Bronchial epithelial cell (primary cell): ENCODE measurements around the gene FAM184A. TPM values are rescaled to one million over a fixed set of nuclear protein-coding genes. Genes with fewer than 3 reads are reported as not detected.

Experiments
- DNase-seq: peaks from one replicate; pipeline ENCODE4 v3.0.0-alpha.2; 2010; ENCODE audit warnings: low read depth
- FAIRE-seq: peaks from 2 replicates; lab custom pipeline; 2011; peaks lifted over from hg19 to GRCh38; lab: Jason Lieb, UNC
- H3K27me3 ChIP-seq: 2 replicates; pipeline ENCODE4 v1.5.1; 2011; ENCODE audit warnings: low read length; ENCODE audit not compliant: control insufficient read depth, insufficient read depth
- H3K36me3 ChIP-seq: 2 replicates; pipeline ENCODE4 v1.5.1; 2011; ENCODE audit warnings: low read length; ENCODE audit not compliant: control insufficient read depth, insufficient read depth
- H3K4me3 ChIP-seq: 2 replicates; pipeline ENCODE4 v1.5.1; 2011; ENCODE audit warnings: mild to moderate bottlenecking, low read depth, low read length, control low read depth
- total RNA-seq: library from RNA; depleted of rRNA; stranded (reverse); fragments of >200 nt; gene quantifications from 2 replicates; pipeline ENCODE4 v1.2.1, GENCODE V29; 2014
- TF ChIP-seq, protein P1 (sequence below): IDR thresholded peaks from 2 replicates; pipeline ENCODE4 v1.5.1; 2011; ENCODE audit warnings: mild to moderate bottlenecking, moderate library complexity, low read length, control low read depth, inconsistent platforms; ENCODE audit not compliant: insufficient read depth, severe bottlenecking

The FAM184A gene
- total RNA-seq, 1 donor from 2014 or later, result under 0.01 TPM

DNA sequence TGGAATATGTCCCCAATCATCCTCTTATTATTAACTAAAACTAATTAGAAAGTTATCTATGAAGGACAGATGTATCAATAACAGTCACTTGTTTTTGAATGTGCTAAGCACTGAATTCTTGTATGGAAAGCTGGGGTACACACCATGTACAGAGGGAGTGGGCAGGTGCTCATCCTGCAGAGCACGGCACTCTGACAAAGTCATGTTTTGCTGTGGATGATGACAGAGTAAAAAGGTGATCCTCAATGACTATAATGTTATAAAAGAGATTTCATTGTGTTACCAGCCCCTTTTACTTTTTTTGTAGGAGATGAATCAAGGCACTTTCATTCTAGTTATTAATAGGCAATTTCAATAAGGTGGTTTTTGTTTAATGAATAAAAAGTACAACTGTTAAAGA lies 92.2 kb downstream of the FAM184A start:
- Histone ChIP-seq H3K27me3 (no peaks in the 10 kb centered on the region), H3K36me3 (no peaks in the 10 kb centered on the region), H3K4me3 (no peak overlapping the region)
- TF ChIP-seq, protein P1, sequence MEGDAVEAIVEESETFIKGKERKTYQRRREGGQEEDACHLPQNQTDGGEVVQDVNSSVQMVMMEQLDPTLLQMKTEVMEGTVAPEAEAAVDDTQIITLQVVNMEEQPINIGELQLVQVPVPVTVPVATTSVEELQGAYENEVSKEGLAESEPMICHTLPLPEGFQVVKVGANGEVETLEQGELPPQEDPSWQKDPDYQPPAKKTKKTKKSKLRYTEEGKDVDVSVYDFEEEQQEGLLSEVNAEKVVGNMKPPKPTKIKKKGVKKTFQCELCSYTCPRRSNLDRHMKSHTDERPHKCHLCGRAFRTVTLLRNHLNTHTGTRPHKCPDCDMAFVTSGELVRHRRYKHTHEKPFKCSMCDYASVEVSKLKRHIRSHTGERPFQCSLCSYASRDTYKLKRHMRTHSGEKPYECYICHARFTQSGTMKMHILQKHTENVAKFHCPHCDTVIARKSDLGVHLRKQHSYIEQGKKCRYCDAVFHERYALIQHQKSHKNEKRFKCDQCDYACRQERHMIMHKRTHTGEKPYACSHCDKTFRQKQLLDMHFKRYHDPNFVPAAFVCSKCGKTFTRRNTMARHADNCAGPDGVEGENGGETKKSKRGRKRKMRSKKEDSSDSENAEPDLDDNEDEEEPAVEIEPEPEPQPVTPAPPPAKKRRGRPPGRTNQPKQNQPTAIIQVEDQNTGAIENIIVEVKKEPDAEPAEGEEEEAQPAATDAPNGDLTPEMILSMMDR, result no peak
- no peak for DNase-seq
- FAIRE-seq, result no peak

DNA sequence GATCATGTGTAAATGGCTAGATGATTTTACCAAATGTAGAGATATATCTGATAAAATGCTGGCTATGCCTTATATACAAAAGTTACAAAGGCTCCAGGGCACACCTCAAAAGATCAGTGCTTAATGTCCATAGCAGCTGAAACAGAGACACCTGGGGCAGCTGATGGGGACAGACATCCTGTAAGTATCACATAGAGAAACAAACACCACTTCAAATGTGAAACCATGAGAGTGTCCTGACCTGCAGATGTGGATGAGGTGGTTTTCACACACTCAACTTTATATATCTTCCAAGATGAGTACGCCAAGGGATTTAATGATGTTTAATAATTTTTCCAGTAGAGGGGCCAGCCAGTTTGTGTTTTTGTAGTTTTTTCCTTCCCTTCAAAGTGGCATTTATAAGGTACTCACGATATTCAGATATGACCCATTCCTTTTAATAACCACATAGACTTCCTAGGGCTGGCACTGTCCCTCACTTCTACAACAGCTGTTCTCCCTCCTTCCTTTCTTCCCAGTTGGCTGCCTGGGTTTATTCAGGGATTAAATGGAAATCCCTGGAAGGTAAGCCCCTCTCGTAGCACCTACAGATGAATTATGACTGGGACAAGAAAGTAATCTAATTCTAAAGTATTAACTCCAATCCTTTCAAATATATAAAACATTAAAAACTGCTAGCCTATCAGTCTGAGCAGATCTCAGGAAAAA lies 93.2 kb downstream of the FAM184A start:
- no peak overlapping the region for H3K4me3 ChIP-seq
- peak; percentile 47 for FAIRE-seq
- no peaks in the 10 kb centered on the region for H3K27me3 ChIP-seq
- H3K36me3 ChIP-seq, result no peaks in the 10 kb centered on the region
- TF ChIP-seq, protein P1, result no peak
- no peak for DNase-seq

DNA sequence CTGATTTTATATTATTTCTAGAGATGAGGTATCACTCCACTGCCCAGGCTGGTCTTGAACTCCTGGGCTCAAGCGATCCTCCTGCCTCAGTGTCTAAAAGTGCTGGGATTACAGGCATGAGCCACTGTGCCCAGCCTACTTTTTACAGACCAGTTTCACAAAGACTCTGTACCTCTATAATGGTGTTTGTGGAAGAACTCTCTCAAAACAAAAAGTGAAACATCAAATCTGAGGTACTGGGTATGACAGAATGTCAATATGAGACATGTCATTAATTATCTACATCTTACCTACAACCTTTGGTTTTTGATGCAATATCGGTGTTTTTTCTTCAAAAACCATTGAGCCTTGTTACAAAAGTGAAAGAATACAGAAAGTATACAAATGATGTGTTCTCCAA lies 94.1 kb downstream of the FAM184A start:
- Histone ChIP-seq H3K36me3 (no peaks in the 10 kb centered on the region), H3K27me3 (no peaks in the 10 kb centered on the region), H3K4me3 (no peak overlapping the region)
- TF ChIP-seq, protein P1, result no peak
- FAIRE-seq, result no peak
- DNase-seq, result no peak

DNA sequence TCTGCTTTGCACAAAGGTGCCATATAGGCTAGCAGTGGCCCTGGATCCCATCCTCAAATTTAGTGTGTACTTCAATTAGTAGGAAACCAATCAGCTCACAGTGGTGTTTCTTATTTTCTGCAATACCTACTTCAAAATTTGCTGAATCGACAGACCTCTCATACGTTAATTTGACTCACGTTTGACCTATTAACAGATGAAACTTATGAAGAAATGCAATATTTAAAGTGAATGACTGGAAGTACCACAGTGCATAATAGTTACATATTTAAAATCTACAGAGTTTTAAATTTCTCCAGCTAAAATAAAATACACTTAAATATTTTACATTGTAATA lies 95.9 kb downstream of the FAM184A start:
- no peak for FAIRE-seq
- no peaks in the 10 kb centered on the region for H3K27me3 ChIP-seq

DNA sequence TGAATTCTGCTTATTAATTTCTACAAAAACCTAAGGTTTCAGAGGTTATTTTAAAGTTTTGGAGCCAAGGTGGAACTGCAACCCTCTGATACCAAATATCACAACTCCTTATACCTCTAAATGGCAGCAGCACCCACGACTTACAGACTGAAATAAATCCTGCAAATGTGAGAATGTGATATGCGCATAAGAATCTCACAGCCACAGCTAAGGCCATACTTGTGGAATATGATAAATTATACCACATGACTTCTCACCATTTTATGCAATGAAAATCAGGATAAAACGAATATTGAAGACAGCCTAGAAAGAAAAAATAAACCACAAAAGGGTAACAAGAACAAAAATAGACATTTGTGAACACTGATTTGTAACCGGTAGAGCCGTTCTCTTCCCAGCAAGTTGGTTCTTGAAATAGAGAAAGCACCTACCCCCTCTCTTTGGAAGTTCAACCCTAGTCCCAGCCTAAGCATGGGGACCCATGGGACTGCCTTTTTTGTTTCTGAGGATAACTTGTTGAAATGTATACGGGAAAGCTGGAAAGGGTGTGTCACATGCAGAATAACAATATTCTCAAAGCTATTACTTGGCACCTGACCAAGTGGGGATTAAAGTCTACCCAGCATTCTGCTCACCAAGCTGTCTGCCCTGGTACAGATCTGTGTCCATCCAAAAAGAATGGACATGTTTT lies 96.4 kb downstream of the FAM184A start:
- no peak for FAIRE-seq
- no peak for DNase-seq
- Histone ChIP-seq H3K4me3 (no peak overlapping the region), H3K36me3 (no peaks in the 10 kb centered on the region), H3K27me3 (no peaks in the 10 kb centered on the region)
- TF ChIP-seq, protein P1, result no peak

More for the DNA sequence above, 95.9 kb downstream of the FAM184A start:
- Histone ChIP-seq H3K36me3 (no peaks in the 10 kb centered on the region), H3K4me3 (no peak overlapping the region)
- TF ChIP-seq, protein P1, result no peak
- DNase-seq, result no peak
